Glomerular visceral epithelial cell (primary cell): ENCODE data around the gene GAL.

Source experiments
- DNase-seq: peaks from one replicate; pipeline ENCODE4 v3.0.0-alpha.2; 2016; ENCODE audit errors: extremely low spot score

The GAL gene

DNA sequence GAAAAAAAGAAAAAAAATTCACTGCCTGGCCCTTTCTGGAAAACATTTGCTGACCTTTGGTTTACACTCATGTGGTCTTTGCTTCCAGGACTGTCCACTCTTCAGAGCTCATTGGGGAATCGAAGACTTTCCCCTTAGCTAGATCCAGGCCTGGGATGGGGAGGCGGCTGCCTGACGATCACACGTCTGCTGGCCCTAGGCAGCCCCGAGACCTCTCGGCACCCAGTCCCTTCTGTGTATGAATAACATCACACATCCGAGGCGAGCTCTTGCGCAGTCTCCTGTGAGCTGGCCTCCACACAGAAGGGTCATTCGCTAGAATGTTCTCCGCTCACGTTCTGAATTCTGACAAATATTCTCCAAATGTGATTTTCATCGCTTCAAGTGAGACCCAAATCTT is 25.7 kb upstream of the GAL start:
- DNase-seq = no peak

DNA sequence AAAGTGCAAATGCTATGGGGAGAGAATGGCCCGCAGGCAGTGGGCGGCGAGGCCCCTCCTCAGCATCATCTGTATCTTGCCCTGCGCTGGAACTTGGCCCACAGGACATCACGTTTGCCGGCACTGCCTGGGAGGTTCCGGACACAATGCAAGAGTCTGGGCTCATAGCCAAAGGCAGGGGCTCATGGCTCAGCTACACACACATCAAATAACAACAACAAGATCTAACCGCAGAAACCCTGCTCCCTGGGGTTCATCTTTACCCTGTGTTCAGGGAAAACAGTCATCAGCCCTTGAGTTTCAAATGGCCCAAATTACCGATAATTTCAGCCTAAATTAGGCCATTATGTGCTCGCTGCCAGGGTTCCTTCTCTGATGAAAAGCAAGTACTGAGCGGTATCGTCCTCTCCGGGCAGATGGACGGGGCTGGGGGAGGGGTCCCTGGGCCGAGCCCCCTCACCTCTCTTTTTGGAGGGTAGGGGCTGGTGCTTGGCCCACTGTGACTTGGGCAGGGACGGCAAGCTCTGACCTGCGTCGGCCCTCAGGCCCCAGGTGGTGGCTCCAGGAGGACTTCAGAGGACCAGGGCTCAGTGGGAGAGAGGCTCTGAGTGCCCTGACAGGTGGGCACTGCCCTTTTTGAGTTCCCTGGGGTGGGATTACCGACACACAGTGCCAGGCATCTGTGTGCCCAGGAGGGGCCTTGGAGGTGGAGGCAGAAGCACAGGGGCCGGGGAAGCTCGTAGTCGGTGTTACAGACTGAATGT is 25.0 kb upstream of the GAL start:
- DNase-seq = peak; percentile 76

GRCh38 chr11:68660066-68660810 is 24.1 kb upstream of the GAL start:
- DNase-seq = no peak

DNA sequence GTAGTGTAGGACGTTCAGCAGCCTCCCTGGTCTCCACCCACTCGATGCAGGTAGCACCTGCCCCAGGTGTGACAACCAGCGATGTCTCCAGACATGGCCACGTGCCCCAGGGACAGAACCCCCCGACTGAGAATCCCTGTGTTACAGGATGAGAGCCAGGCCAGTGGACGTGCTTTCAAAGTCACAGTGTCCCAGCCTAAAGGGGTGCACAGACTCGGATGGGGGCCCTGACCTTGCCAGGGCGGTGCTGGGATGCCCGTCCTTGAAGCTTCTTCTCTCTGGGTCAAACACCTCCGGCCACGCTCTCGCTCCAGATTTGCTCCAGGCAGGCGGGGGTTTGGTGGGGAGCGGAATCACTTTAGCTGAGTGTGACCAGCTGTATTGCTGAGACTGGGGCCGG is 23.3 kb upstream of the GAL start:
- no peak for DNase-seq

DNA sequence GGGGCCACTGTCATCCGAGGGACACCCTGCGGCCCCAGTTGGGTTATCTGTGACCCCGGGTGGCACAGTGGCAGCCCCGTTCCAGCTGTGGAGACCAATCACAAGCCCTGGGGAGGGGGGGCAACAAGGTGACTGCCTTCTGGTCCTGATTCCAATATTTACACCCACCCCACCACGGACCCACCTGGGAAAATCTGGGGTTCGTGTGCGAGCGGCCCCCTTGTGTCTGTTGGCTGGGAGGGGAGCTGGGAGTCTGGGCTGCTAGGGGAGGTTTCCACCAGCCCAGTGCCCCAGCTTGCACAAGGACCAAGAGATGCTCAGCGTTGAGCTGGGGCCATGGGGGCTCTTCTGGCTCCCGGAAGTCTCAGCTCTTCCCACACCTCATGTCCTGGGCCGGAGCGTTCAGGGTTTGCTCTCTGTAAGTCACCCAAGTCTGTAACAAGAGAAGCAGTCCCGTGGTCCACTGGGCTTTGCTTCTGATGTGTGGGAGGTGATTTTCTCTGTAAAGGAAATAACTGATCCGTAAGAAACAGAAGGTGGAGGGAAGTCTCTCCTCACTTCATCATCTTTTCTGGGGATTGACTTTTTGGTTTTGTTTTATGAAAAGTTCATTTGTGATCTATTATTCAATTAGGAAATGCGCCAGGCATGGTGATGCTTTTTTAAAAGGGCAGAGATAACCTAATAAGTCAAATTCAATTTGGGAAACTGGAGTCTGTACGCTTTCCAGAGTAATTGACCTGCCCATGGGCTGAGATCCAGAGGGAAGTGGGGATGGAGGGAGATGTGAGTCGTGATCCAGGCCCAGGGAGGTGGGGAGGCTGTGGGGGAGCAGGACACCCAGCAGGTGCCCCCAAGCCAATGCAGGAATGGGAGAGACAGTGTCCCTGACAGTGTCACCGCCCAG is 22.4 kb upstream of the GAL start:
- no peak for DNase-seq

DNA sequence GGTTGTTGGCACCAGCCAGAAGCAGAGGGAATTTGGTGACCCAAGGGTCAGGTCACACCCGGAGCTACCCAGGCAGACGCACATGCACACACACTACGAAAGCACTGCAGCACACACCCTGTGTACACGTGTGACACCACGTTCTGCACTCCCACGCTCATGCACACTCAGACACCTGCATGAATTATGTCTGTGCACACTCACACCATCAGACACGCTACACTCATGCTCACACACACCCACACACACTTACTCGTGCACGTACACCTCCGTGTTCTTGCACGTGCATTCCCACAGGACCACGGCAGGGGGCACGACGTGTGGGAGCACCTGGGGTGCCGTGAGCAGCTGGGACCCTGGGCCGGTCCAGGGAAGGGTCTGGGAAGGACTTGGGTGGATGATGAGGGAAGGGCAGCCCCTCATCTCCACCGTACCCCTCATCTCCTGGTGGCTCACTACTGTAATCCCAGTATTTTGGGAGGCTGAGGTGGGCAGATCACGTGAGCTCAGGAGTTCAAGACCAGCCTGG is 20.8 kb upstream of the GAL start:
- no peak for DNase-seq

GRCh38 chr11:68664141-68664540 is 20.2 kb upstream of the GAL start:
- DNase-seq = no peak

DNA sequence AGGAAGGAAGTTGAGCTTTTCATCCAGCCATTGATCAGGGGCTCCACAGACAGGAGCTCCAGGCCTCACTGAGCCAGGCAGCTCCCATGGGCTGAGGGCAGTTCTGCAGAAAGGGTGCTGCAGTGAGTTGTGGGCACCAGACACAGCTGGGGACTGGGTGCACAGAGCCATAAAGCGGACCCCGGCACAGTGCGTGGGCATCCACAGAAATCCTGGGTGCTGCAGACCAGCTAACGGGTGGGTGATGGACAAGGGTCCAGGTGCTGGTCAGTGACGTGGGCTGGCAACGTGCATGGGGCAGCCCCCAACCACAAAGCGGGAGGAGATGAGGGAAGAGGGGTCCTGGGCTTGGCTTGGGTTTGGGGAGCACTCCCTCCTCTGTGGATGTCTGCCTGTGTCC is 19.4 kb upstream of the GAL start:
- DNase-seq = no peak

GRCh38 chr11:68665436-68665835 is 18.9 kb upstream of the GAL start:
- DNase-seq = no peak

DNA sequence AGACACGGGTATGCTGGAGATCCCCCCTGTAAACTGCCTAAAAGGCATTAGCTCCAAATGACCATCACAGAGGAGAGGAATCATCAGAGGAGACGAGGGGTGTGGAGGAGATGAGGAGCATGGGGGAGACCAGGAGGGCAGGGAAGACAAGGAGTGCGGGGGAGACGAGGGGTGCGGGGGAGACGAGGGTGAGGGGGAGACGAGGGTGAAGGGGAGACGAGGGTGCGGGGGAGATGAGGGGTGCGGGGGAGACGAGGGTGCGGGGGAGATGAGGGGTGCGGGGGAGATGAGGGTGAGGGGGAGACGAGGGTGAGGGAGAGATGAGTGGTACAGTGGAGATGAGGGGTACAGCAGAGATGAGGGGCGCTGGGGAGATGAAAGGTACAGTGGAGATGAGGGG is 17.5 kb upstream of the GAL start:
- no peak for DNase-seq

GRCh38 chr11:68667511-68668500 is 16.5 kb upstream of the GAL start:
- no peak for DNase-seq

DNA sequence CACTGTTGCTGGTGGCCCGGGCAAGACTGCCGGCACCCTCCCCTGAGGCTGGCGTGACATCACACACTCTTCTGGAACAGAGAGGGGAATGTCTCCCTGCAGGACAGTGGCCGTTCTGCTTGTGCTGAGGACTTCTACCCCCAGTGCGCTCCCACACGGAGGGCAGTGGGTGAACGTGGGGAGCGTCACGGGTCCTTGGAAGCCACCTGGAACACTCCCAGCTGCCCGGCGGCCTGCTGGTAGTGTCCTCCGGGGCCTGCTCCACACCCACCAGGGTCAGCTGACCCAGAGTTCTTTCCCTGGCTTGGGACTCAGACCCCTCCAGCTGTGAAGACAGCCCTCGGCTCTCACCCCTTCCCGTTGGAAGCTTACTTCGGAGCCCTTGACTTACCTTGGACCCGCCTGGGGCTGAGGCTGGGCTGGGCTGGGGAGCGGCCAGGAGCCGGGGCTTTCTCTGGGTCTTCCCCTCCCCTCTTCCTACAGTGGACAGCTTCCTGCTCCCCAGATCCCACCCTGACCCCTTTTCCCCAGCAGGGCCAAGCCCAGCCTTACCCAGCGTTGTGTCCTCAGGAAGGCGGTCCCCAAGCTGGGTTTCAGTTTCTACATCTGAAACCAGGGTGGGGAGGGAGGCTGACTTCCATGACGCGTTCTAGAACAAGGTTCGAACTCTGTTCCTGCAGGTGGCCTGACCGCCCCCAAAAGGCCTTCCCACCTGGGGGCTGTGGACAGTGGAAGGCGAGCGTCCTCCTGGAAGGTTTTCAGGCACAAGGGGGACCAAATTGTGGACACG is 14.8 kb upstream of the GAL start:
- DNase-seq = no peak

DNA sequence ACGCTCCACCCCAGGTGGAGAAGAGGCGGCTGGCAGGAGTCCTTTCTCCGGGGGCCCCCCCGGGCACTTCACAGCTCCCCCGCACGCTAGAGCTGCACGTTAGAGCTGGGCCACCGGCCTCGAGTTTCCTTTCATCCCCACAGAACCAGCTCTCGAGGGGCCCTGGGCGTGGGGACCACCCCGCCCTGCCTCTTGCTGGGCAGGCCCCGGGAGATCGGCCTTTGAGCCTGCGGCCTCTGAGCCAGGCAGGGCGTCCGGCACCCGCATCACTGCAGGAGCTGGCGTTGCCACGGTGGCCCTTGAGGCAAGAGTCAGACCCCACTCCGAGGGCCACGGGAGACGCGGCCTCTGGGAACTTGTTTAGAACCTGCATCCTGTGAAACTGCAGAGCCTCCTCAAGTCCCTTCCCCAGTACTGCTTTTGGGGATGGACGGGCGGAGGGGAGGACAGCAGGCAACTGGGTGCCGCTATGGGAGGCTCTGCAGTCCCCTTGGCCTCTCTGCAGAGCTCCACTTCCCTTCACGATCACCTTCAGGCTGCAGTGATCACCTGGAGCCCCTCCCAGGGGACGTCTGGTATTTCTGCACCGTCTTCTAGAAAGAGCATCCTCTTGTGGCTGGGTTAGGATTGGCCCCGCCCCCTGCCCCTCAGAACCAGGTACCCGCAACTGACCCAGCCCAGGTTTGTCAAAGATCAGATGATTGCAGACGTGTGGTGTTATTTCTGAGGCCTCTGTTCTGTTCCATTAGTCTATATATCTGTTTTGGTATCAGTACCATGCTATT is 13.9 kb upstream of the GAL start:
- DNase-seq = no peak

- no peak for DNase-seq
Measured at GRCh38 chr11:68673306-68673945, 10.9 kb upstream of the GAL start.

- DNase-seq = no peak
Measured at GRCh38 chr11:68673991-68674390, 10.4 kb upstream of the GAL start.

DNA sequence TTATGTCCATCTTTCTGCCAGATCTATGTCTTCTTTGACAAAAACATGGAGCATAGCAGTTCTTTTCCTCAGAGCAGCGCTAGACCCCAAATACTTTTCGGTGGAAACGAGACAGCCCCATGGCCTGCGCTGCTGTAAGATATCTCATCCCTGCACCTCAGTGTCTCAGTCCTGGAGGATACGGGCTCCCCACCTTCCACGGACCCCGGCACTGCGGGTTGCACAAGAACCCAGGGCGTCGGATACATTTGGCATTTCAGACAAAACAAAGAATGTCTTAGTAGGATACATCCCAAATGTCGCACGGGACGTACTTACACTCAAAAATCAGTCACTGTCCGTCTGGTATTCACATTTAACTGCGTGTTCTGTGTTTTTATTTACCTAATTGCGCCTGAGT is 9.9 kb upstream of the GAL start:
- DNase-seq = no peak

DNA sequence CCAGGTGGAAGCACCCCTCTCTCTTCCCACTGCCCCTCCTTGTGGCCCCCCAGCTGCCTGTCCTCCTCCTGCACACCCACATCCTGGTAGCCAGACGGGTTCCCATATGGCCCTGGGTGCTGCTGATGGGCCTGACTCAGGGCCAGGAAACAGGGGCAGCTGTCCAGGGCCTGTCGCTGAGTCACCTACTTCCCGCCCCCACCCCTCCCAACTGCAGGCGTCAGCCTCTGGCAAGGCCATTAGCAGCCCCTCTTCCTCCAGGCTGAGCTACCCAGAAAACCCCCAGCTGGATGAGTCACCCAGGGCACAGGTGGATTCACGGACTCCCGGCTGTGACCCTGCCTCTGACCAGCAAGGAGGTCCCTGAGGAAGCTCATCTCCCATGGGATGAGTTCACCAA is 6.9 kb upstream of the GAL start:
- peak; percentile 92 for DNase-seq

- DNase-seq = no peak
Measured at GRCh38 chr11:68678031-68678441, 6.3 kb upstream of the GAL start.
